ENCODE results near the gene PLD1.

DNA sequence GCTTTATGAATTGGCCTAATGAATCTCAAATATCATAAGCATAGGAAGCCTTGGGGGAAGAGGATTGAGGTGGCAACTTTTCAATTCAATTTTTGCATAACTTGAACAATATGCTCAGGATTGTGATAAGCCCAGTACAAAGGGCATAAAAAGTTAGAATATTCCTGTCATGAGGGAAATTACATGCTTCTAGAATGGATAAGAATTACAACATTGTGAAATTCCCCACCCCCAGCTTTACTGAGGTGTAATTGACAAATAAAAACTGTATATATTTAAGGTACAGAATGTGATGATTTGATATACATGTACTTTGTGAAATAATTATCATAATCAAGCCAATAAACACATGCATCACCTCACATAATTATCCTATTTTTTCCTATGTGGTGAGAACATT lies 217.5 kb downstream of the PLD1 start:
- TF ChIP-seq EP300 (IDR thresholded peaks at IDR 0.05) = no peak
- TF ChIP-seq, protein P1, sequence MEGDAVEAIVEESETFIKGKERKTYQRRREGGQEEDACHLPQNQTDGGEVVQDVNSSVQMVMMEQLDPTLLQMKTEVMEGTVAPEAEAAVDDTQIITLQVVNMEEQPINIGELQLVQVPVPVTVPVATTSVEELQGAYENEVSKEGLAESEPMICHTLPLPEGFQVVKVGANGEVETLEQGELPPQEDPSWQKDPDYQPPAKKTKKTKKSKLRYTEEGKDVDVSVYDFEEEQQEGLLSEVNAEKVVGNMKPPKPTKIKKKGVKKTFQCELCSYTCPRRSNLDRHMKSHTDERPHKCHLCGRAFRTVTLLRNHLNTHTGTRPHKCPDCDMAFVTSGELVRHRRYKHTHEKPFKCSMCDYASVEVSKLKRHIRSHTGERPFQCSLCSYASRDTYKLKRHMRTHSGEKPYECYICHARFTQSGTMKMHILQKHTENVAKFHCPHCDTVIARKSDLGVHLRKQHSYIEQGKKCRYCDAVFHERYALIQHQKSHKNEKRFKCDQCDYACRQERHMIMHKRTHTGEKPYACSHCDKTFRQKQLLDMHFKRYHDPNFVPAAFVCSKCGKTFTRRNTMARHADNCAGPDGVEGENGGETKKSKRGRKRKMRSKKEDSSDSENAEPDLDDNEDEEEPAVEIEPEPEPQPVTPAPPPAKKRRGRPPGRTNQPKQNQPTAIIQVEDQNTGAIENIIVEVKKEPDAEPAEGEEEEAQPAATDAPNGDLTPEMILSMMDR (IDR thresholded peaks at IDR 0.05) = no peak
